Liver (tissue), 3 donors: ENCODE data around the gene EHBP1.

Experiments
- CTCF ChIP-seq: fragments of 150-350 bp; IDR thresholded peaks from 2 replicates; pipeline ENCODE4 v1.5.1; 2017; ENCODE audit warnings: improper control_type of control experiment, low read depth, low read length; ENCODE audit not compliant: missing input control
- JUND ChIP-seq, 2 donors: IDR thresholded peaks; 2 replicates each; pipeline ENCODE4 v1.6.1; 2016; ENCODE audit warnings: antibody characterized with exemption in 2 of 2
- MAX ChIP-seq: IDR thresholded peaks from 2 replicates; pipeline ENCODE4 v1.6.1; 2016; ENCODE audit warnings: antibody characterized with exemption
- SP1 ChIP-seq: IDR thresholded peaks from 2 replicates; pipeline ENCODE4 v1.6.1; 2018; ENCODE audit warnings: antibody characterized with exemption, mild to moderate bottlenecking
- donor health status: healthy.
- donor health status: healthy.

- TF ChIP-seq CTCF (no peak), JUND (IDR thresholded peaks at IDR 0.05) (no peak), SP1 (no peak), MAX (no peak)
Measured at GRCh38 chr2:62785810-62786597, 80.5 kb downstream of the EHBP1 start.
